ENCODE results near the gene DBN1. TPM values are rescaled to one million over a fixed set of nuclear protein-coding genes. Genes with fewer than 3 reads are reported as not detected.

DBN1 gene
- total and polyA plus RNA-seq, 2 of the 8 experiments (the other 6 are each of a cell fraction or from before 2014, with no cell fraction given), result 168 to 333 TPM

DNA sequence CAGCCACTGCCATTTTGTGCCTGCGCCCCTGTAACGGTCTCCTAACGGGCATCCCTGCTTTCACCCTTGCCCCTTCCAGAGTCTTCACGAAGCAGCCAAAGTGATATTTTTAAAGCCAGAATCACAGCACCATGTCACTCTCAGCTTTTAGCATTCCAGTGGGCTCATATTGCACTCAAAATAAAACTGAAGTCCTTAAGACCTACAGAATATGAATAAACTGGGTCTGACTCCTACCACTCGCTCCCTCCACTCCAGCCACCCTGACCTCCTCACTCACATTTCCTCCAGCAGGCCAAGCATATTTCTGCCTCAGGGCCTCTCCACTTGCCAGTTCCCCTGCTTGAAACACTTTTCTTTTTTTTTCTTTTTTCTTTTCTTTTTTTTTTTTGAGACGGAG, 26.4 kb upstream of the DBN1 start (continued):
- no peak for TF ChIP-seq POU5F1 (IDR thresholded peaks at IDR 0.05; ENCODE audit: low read depth, low read length)
- TF ChIP-seq POLR2A (IDR thresholded peaks at IDR 0.05; ENCODE audit: control extremely low read depth in 1 of 2, low read depth in 2 of 2, low read length in 2 of 2), result no peak
- TF ChIP-seq SIRT6 (IDR thresholded peaks at IDR 0.05; ENCODE audit: low read length), result no peak
- no peak for TF ChIP-seq NRF1 (IDR thresholded peaks at IDR 0.05; ENCODE audit: low read depth, low read length)
